ENCODE results near the gene TERB2.
"Not testable (repeated sequence)": the region's sequence is repeated elsewhere in the genome, so short reads cannot be mapped to it uniquely, and the experiment has no call there.

- TF ChIP-seq, protein P1, sequence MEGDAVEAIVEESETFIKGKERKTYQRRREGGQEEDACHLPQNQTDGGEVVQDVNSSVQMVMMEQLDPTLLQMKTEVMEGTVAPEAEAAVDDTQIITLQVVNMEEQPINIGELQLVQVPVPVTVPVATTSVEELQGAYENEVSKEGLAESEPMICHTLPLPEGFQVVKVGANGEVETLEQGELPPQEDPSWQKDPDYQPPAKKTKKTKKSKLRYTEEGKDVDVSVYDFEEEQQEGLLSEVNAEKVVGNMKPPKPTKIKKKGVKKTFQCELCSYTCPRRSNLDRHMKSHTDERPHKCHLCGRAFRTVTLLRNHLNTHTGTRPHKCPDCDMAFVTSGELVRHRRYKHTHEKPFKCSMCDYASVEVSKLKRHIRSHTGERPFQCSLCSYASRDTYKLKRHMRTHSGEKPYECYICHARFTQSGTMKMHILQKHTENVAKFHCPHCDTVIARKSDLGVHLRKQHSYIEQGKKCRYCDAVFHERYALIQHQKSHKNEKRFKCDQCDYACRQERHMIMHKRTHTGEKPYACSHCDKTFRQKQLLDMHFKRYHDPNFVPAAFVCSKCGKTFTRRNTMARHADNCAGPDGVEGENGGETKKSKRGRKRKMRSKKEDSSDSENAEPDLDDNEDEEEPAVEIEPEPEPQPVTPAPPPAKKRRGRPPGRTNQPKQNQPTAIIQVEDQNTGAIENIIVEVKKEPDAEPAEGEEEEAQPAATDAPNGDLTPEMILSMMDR (IDR thresholded peaks at IDR 0.05) = not testable (repeated sequence)
- not testable (repeated sequence) for TF ChIP-seq POLR2A (IDR thresholded peaks at IDR 0.05)
Observed at GRCh38 chr15:44997632-44998031, 41.1 kb downstream of the TERB2 start.
